ENCODE data around the gene MVK. TPM values are rescaled to one million over a fixed set of nuclear protein-coding genes. Genes with fewer than 3 reads are reported as not detected.

Gene MVK
- total RNA-seq = 10 to 100 TPM; 19.8 to 20.2 TPM

GRCh38 chr12:109573029-109573913 lies at the start of gene MVK, which contains the start of gene MMAB:
TSS of gene MVK (plus strand) at chr12:109573794. CDS start at chr12:109574823, 1,029 bp downstream.
TSS of gene MMAB (minus strand) at chr12:109573504. CDS start at chr12:109573480, 24 bp downstream.
- H3K36me3 Mint-ChIP-seq (ENCODE audit: low read depth) = peaks cover 16% of the 10 kb centered on the region
- peaks cover 23% of the 10 kb centered on the region for H3K4me1 Mint-ChIP-seq (ENCODE audit: low read depth)
- H3K4me3 Mint-ChIP-seq = peak within 1 kb of the TSS; percentile 92
- DNase-seq = peak; percentile 100
- H3K27me3 Mint-ChIP-seq (ENCODE audit: low read depth) = no peaks in the 10 kb centered on the region
- intact Hi-C loops (cut with micrococcal nuclease) = loop anchor here (1.0 to 10.0 kb wide), 11 partner anchors 22 to 1011 kb away; partner anchors contain the start of genes FAM222A, GLTP, ISCU and KCTD10
- CTCF ChIA-PET = interaction anchor here (0.7 to 3.9 kb wide), 7 partner anchors 13 to 141 kb away, joined by 3 to 32 read pairs (median 4); partner anchors contain the start of gene FAM222A
- H3K27ac Mint-ChIP-seq = peak within 1 kb of the TSS; percentile 90
- H3K9me3 Mint-ChIP-seq = no peaks in the 10 kb centered on the region

DNA sequence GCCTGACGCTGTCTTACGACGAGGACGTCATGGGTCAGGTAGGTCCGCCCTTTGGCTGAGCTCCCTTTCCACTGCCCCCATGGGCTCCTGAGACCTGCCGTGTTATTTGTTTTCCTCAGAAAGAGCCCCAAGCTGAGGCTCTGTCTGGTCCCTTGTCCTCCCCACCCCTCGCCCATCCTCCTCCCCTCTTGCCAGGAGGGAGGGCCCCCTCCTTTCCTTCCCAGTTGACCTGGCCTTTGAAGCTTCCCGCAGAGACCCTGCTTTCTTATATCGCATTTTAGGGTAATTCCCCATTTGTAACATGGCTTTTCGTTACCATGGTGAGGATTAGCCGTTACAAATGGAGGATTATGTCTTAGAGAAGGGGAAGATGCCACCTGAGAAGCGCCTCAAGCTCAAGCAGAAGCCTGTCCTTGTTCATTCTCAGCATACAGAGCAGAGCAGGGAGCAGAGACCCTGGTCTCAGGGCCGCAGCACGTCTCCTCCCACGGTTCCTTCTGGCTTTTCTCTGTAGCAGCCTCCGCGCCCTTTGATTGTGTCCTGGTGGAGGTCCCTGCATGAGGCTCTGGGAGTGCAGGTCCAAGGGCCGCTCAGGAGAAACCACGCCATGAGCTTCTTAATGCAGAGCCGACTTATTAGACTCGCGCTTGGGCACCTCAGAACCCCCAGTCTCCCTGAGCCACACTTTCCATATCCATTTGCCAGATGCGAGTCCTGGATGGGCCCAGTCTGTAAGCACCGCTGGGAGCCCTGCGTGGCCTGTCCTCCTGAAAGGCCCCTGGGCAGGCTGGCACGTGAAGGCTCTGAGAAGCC lies 48.9 kb upstream of the MVK start:
- Mint-ChIP-seq H3K4me1 (ENCODE audit: low read depth) (no peaks in the 10 kb centered on the region), H3K4me3 (no peak overlapping the region), H3K36me3 (ENCODE audit: low read depth) (peaks cover 10% of the 10 kb centered on the region), H3K9me3 (no peaks in the 10 kb centered on the region), H3K27me3 (ENCODE audit: low read depth) (no peaks in the 10 kb centered on the region), H3K27ac (no peak overlapping the region)
- CTCF ChIA-PET = interaction anchor here (0.6 to 1.5 kb wide), 5 partner anchors 15 to 253 kb away, joined by 3 to 8 read pairs (median 3); no protein-coding TSS in a partner anchor
- DNase-seq = no peak
- intact Hi-C loops (cut with micrococcal nuclease) = no loop called here

GRCh38 chr12:109525279-109525585 lies 48.4 kb upstream of the MVK start:
- Mint-ChIP-seq H3K9me3 (no peaks in the 10 kb centered on the region), H3K27me3 (ENCODE audit: low read depth) (no peaks in the 10 kb centered on the region), H3K4me1 (ENCODE audit: low read depth) (no peaks in the 10 kb centered on the region), H3K27ac (no peak overlapping the region), H3K36me3 (ENCODE audit: low read depth) (peaks cover 12% of the 10 kb centered on the region), H3K4me3 (no peak overlapping the region)
- CTCF ChIA-PET = interaction anchor here (0.6 to 1.1 kb wide), 4 partner anchors 16 to 252 kb away, joined by 3 read pairs; no protein-coding TSS in a partner anchor
- no peak for DNase-seq
- intact Hi-C loops (cut with micrococcal nuclease) = no loop called here

GRCh38 chr12:109527489-109528123 lies 46.0 kb upstream of the MVK start:
- Mint-ChIP-seq H3K4me1 (ENCODE audit: low read depth) (no peaks in the 10 kb centered on the region), H3K4me3 (no peak overlapping the region), H3K9me3 (no peaks in the 10 kb centered on the region), H3K27me3 (ENCODE audit: low read depth) (no peaks in the 10 kb centered on the region), H3K27ac (no peak overlapping the region), H3K36me3 (ENCODE audit: low read depth) (peaks cover 10% of the 10 kb centered on the region)
- no peak for DNase-seq
- CTCF ChIA-PET = no interaction called here
- intact Hi-C loops (cut with micrococcal nuclease) = no loop called here

GRCh38 chr12:109529691-109530640 lies 43.6 kb upstream of the MVK start:
- H3K27ac Mint-ChIP-seq = no peak overlapping the region
- H3K9me3 Mint-ChIP-seq = no peaks in the 10 kb centered on the region
- no peak for DNase-seq
- peaks cover 10% of the 10 kb centered on the region for H3K36me3 Mint-ChIP-seq (ENCODE audit: low read depth)
- H3K4me3 Mint-ChIP-seq = no peak overlapping the region
- H3K4me1 Mint-ChIP-seq (ENCODE audit: low read depth) = no peaks in the 10 kb centered on the region
- CTCF ChIA-PET = no interaction called here
- intact Hi-C loops (cut with micrococcal nuclease) = no loop called here
- no peaks in the 10 kb centered on the region for H3K27me3 Mint-ChIP-seq (ENCODE audit: low read depth)

DNA sequence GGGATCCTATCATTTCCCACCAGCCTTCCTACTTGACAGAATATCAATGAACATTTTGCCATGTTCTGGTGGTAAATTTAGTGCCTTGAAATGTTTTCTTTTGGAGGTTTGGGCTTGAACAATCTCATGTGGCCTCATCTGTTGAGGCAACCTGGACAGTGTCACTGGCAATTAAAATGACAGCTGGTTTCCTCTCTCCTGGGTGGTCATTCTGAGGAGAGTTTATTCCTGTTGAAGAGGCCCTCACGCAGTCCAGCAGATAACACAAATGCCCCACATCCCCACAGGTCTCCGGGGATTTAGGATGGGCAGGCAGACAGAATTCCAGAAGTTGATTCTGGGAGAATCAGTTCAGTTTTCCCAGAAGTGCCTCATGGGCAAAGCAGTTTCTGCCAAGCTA lies 42.2 kb upstream of the MVK start:
- DNase-seq = no peak
- Mint-ChIP-seq H3K4me3 (no peak overlapping the region), H3K4me1 (ENCODE audit: low read depth) (no peaks in the 10 kb centered on the region), H3K9me3 (no peaks in the 10 kb centered on the region), H3K36me3 (ENCODE audit: low read depth) (peaks cover 6% of the 10 kb centered on the region), H3K27ac (no peak overlapping the region), H3K27me3 (ENCODE audit: low read depth) (no peaks in the 10 kb centered on the region)
- CTCF ChIA-PET = no interaction called here
- intact Hi-C loops (cut with micrococcal nuclease) = no loop called here

DNA sequence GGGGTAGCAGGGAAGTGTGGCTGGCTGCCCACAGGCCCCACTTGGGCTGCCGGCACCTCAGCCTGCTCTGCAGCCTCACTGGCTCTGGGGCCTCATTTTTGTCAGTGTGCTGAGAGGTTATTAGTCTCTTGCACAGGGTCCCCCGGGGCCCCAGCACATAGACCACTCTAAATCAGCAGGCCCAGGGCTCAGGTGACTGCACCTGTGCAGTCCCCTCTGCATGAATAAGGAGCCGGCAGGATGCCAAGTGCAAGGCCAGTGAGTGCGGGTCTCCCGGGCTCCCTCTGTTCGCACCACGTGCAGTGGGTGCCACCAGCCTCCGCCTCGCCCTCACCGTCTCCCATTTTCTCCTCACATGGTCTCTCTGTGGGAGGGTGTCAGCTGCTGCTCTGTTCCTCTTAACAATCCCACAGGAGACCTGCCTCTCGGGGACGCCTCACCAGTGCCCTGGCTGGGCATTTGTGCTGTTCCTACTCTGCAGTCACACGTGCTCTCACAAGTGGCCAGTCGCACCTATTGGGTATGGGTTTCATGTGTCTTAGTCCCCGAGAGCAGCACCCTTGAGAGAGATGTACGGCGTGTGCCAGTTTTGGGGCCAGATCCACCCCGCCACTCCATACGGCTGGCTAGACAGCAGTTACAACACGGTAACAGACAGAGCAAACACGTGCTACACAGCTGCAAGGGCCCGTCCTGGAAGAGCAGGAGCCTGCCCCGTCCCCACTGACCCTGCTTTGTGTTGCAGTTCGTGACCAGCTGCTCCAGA lies 40.7 kb upstream of the MVK start:
- H3K27ac Mint-ChIP-seq = no peak overlapping the region
- CTCF ChIA-PET = interaction anchor here (0.7 kb wide), 1 partner anchor 244 kb away, joined by 3 read pairs; no protein-coding TSS in a partner anchor
- no peaks in the 10 kb centered on the region for H3K4me1 Mint-ChIP-seq (ENCODE audit: low read depth)
- no peak overlapping the region for H3K4me3 Mint-ChIP-seq
- H3K27me3 Mint-ChIP-seq (ENCODE audit: low read depth) = no peaks in the 10 kb centered on the region
- peaks cover 8% of the 10 kb centered on the region for H3K36me3 Mint-ChIP-seq (ENCODE audit: low read depth)
- DNase-seq = no peak
- intact Hi-C loops (cut with micrococcal nuclease) = no loop called here
- H3K9me3 Mint-ChIP-seq = no peaks in the 10 kb centered on the region

GRCh38 chr12:109533487-109533740 lies 40.2 kb upstream of the MVK start:
- Mint-ChIP-seq H3K27me3 (ENCODE audit: low read depth) (no peaks in the 10 kb centered on the region), H3K27ac (no peak overlapping the region), H3K4me3 (no peak overlapping the region), H3K9me3 (no peaks in the 10 kb centered on the region), H3K4me1 (ENCODE audit: low read depth) (no peaks in the 10 kb centered on the region), H3K36me3 (ENCODE audit: low read depth) (peaks cover 6% of the 10 kb centered on the region)
- intact Hi-C loops (cut with micrococcal nuclease) = no loop called here
- DNase-seq = no peak
- CTCF ChIA-PET = no interaction called here

DNA sequence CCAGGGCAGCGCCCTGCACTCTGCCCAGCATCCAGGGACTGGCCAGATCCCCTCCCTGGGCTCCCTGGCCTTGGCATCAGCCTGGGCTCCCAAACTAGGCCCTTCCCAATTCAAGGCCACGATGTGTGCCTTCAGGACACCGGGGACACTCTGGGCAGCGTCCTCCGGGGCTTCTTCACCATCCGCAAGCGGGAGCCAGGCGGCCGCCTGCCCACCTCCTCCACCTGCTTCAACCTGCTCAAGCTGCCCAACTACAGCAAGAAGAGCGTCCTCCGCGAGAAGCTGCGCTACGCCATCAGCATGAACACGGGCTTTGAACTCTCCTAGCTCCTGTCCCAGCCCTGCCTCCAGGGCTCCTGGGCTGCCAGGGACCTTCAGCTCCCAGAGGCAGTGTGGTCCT lies 39.1 kb upstream of the MVK start:
- no peak overlapping the region for H3K27ac Mint-ChIP-seq
- CTCF ChIA-PET = interaction anchor here (1.1 kb wide), 1 partner anchor 15 kb away, joined by 3 read pairs; no protein-coding TSS in a partner anchor
- no peak overlapping the region for H3K4me3 Mint-ChIP-seq
- peaks cover 5% of the 10 kb centered on the region for H3K36me3 Mint-ChIP-seq (ENCODE audit: low read depth)
- H3K4me1 Mint-ChIP-seq (ENCODE audit: low read depth) = no peaks in the 10 kb centered on the region
- intact Hi-C loops (cut with micrococcal nuclease) = no loop called here
- no peaks in the 10 kb centered on the region for H3K9me3 Mint-ChIP-seq
- no peaks in the 10 kb centered on the region for H3K27me3 Mint-ChIP-seq (ENCODE audit: low read depth)
- DNase-seq = no peak

- intact Hi-C loops (cut with micrococcal nuclease) = no loop called here
- H3K36me3 Mint-ChIP-seq (ENCODE audit: low read depth) = peaks cover 2% of the 10 kb centered on the region
- no peak overlapping the region for H3K4me3 Mint-ChIP-seq
- no peaks in the 10 kb centered on the region for H3K27me3 Mint-ChIP-seq (ENCODE audit: low read depth)
- no peaks in the 10 kb centered on the region for H3K9me3 Mint-ChIP-seq
- no peak for DNase-seq
- H3K4me1 Mint-ChIP-seq (ENCODE audit: low read depth) = no peaks in the 10 kb centered on the region
- no peak overlapping the region for H3K27ac Mint-ChIP-seq
- CTCF ChIA-PET = no interaction called here
Observed at GRCh38 chr12:109535231-109535862, 38.2 kb upstream of the MVK start.

DNA sequence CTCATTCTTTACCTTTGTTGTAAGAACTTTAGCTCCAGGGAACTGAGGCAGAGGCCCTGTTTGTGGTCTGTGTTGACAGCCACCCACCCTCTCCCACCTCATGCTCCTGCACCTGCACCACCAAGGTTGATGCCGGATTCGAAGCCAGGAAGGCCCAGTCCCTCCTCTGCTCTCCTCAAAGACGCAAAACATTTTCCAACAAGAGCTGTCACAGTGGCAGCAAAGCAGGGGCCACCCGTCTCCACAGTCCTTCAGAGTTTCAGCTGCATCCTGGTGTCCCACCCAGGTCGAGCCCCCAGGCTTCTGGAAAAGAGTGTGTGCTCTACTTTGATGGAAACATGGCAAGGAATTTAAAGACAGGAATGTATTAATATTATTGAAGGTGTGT lies 37.7 kb upstream of the MVK start:
- H3K27ac Mint-ChIP-seq = no peak overlapping the region
- no peak for DNase-seq
- peaks cover 1% of the 10 kb centered on the region for H3K36me3 Mint-ChIP-seq (ENCODE audit: low read depth)
- no peak overlapping the region for H3K4me3 Mint-ChIP-seq
- no peaks in the 10 kb centered on the region for H3K4me1 Mint-ChIP-seq (ENCODE audit: low read depth)
- intact Hi-C loops (cut with micrococcal nuclease) = no loop called here
- no peaks in the 10 kb centered on the region for H3K9me3 Mint-ChIP-seq
- H3K27me3 Mint-ChIP-seq (ENCODE audit: low read depth) = no peaks in the 10 kb centered on the region
- CTCF ChIA-PET = no interaction called here
